Stimulated activated CD8-positive, alpha-beta memory T cell treated with anti-CD3 and anti-CD28 coated beads, Interleukin-15, amount 100 ng/mL, for 24 hours (primary cell): ENCODE results near the gene ARHGAP29.

Experiments
- DNase-seq: peaks from one replicate; pipeline ENCODE4 v3.0.0-alpha.2; 2020; ENCODE audit warnings: low read depth

The ARHGAP29 gene

GRCh38 chr1:94237291-94238226 is at the start of gene ARHGAP29:
ARHGAP29 (minus strand) TSS chr1:94237584; CDS start chr1:94231611, 5,973 bp downstream.
- no peak for DNase-seq

DNA sequence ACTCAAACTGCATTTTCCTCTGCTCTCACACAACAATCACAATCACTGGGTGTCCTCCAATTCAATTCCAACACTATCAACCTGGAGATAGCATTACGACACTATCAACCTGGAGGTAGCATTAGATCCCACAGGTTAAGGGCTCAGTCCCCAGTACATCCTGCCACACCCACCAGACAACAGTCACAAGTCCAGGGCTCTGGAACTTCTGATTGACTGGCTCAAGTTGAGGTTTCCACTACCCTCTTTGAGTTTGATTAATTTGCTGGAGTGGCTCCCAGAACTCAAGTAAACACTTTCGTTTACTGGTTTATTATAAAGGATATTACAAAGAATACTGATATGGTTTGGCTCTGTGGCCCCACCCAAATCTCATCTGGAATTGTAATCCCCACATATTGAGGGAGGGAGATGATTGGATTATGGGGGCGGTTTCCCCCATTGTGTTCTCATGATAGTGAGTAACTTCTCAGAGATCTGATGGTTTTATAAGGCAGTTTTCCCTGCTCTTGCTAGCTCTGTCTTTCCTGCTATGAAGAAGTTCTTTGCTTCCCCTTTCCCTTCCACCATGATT is 49.6 kb upstream of the ARHGAP29 start:
- no peak for DNase-seq

DNA sequence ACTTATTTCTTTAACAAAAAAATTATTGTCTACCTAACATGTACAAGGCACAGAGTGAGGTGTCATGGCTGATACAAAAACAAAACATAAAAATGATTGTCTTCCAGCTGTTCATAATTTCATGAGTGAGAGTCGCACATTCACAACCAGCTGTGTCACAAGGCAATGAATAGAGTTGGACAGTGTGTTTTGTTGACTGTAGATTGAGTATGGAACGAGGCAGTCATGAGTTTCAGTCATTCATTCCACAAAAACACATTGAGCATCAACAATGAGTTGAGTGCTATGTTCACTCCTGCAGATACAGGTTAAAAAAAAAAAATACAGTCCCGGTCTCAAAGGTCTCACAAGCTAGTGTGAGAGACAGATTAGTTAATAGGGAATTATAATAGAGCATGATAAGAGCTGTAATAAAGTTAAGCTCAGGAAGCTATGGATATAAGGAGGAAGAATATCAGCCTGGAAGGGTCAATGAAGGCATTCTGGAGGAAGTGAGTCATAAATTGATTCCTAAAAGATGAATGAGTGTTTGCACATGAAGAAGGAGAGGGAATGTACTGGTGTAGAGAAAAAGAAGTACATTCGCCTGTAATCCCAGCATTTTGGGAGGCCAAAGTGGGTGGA is 47.8 kb upstream of the ARHGAP29 start:
- no peak for DNase-seq

GRCh38 chr1:94284476-94284875 is 47.1 kb upstream of the ARHGAP29 start:
- DNase-seq = no peak

GRCh38 chr1:94283462-94283861 is 46.1 kb upstream of the ARHGAP29 start:
- DNase-seq = no peak

GRCh38 chr1:94282143-94282711 is 44.8 kb upstream of the ARHGAP29 start:
- DNase-seq = no peak

DNA sequence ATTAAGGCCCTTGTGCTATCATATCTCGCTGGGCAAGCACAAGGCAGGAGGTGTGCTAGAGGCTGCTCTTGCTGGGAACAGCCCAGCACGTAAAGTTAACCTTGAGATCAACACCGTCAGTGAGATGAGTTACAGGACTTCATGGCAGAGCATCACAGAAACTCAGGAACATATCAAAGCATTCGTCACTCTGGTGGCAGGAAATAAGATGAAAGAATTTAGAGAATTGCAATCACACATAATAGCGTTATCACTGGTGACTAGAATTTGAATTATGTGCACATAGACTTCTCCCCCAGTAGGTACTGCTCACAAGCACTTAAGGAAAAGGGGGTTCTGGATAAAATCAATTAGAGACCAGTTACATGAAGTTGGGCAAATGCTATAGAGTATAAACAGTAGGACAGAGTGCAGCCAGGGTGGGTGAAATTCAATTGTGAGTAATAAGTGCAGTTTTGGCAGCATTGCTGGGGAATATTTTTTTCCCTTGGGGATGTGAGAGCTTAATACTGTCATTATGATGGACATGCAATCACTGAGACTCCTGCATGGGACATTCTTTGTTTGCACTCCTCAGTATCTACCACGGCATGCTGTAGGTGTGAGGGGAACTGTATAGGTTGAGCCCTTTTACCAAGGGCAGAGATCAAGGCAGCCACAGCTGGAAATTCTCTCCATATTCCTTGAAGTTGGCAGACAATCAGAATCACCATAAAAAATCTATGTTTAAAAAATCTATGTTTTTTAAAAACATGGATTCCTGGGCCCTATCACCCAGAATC is 44.2 kb upstream of the ARHGAP29 start:
- DNase-seq = no peak

- no peak for DNase-seq
Observed at GRCh38 chr1:94280541-94280940, 43.2 kb upstream of the ARHGAP29 start.

- no peak for DNase-seq
Observed at GRCh38 chr1:94279462-94279861, 42.1 kb upstream of the ARHGAP29 start.

GRCh38 chr1:94279038-94279437 is 41.7 kb upstream of the ARHGAP29 start:
- no peak for DNase-seq

DNA sequence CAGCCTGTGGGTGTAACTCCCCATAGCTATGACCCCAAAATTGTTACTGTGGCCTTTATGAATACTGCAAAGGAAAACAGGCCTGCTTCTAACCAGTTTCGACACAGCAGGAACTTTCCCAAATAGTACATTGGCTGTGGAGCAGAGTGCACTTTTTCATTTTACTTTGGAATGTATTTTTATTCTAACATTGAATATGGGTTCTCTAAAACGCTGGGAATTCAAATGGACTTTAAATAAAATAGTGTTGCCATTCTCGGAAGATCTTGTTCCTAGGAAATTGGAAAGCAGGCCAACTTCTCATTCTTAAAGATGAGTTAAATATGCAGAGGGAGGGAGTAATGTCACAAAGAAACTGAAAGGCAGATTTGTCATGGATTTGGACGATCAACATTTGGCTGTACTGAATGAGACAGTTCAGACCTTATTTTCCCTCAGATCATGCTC is 39.6 kb upstream of the ARHGAP29 start:
- DNase-seq = no peak

GRCh38 chr1:94275083-94275482 is 37.7 kb upstream of the ARHGAP29 start:
- DNase-seq = no peak

GRCh38 chr1:94274561-94274960 is 37.2 kb upstream of the ARHGAP29 start:
- DNase-seq = no peak

DNA sequence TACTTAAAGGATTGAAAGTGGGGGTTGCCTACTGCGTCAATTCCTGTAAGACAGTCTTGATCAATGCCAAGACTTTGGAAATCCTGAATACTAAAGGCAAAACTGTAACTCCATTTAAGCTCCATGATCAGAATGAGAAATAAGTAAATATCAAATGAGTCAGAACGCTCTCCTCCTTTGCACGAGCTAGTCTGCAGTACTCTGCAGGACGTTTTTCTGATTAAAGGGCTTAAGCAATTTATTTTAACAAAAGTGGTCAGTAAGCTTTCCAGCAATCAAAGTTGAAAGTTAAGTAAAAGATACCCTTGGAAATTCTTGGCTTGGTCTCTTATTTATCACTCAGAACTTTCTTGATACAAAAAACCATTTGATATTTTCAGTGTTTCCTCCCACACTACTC is 35.7 kb upstream of the ARHGAP29 start:
- no peak for DNase-seq

DNA sequence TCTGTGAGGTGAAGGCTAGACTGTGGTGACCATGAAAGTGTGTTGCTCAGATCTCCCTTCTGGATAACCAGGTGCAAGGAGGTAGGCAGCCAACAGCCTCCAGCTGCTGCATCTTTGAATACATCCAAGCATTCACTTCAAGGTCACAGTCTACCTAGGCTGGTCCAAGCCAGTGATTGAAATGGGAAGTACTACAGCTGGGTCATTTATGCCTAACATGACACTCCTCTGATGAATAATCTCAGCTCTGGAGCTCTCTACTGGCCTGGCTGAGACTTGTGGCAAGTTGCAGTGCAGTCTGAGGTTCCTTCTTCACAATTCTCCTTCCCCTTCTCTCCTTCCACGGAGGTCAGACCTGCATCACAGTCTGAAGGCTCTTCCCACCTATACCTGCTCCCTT is 35.0 kb upstream of the ARHGAP29 start:
- DNase-seq = no peak

- no peak for DNase-seq
Observed at GRCh38 chr1:94271373-94271772, 34.0 kb upstream of the ARHGAP29 start.

GRCh38 chr1:94270801-94271203 is 33.4 kb upstream of the ARHGAP29 start:
- no peak for DNase-seq

GRCh38 chr1:94269921-94270320 is 32.5 kb upstream of the ARHGAP29 start:
- no peak for DNase-seq

GRCh38 chr1:94265906-94266305 is 28.5 kb upstream of the ARHGAP29 start:
- no peak for DNase-seq

DNA sequence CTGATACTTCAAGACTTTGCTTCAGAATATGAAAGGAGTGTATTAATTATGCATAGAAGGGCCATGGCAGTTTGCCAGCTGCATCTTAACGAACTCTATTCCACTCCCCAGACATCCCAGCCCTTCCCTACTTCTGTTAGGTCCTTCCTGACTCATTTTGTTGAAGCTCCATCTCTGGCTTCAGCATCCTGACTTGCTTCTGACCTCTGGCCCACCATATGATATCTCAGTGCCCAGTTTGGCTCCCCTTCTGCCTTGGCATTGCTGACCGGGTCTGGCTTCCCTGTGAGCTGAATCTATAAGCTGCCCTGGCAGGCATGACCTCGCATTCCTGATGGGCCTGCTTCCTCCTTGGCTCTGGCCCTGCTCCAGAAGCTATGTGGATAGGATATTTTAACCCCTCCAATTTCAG is 27.6 kb upstream of the ARHGAP29 start:
- no peak for DNase-seq

DNA sequence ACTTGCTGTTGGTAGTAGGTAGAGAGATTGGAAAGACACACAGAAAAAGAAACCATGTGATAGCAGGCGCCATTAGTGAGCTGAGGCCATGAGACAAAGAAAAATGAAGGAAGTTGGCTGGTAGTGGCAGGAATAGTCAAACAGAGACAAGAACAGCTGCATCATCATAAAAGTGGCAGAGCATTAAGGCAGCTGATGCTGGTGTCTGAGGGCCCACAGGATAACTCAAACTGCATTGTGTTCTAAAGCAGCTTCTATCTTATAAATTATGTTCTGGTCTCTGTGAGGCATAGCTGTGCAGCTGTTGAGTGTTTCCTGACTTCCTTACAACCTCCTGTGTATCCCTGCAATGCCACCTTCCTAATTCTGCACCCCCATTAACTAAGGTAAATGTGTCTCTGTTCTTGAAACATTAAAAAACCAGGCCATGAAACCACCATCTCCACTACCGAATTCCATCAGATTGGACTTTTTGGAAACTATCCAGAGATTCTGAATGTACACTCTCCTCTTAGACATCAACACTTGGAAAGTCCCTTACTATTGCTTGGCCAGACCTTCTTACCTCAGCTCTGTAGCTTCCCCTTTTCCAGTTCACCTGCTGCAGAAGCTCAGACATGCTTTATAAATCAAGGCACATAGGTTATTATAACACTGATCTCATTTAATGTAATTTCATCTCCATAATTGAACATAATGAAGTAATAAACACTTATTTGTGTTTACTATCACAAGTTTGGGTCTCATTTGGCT is 23.4 kb upstream of the ARHGAP29 start:
- no peak for DNase-seq
